DMS153 treated with DMSO at 0.1 percent for 48 hours (cell line): ENCODE measurements around the gene CABCOCO1.

Source experiments
- DNase-seq: peaks from one replicate; lab custom pipeline; 2025; ENCODE audit not compliant: unreplicated experiment; lab: John Stamatoyannopoulos, UW

CABCOCO1 gene

GRCh38 chr10:61779950-61780659 lies 117.4 kb downstream of the CABCOCO1 start:
- no peak for DNase-seq

GRCh38 chr10:61780732-61781131 lies 118.0 kb downstream of the CABCOCO1 start:
- no peak for DNase-seq

- DNase-seq, result no peak
These were observed 119.3 kb downstream of the CABCOCO1 start for GRCh38 chr10:61781969-61782403.

GRCh38 chr10:61784354-61785133 lies 121.8 kb downstream of the CABCOCO1 start:
- DNase-seq, result no peak

- no peak for DNase-seq
These were observed 122.9 kb downstream of the CABCOCO1 start for GRCh38 chr10:61785473-61786105.

- no peak for DNase-seq
These were observed 124.0 kb downstream of the CABCOCO1 start for GRCh38 chr10:61786728-61787127.

- no peak for DNase-seq
These were observed 124.4 kb downstream of the CABCOCO1 start for GRCh38 chr10:61787170-61787569.

- DNase-seq, result no peak
These were observed 126.3 kb downstream of the CABCOCO1 start for GRCh38 chr10:61789031-61789430.

GRCh38 chr10:61791216-61791615 lies 128.5 kb downstream of the CABCOCO1 start:
- no peak for DNase-seq

- no peak for DNase-seq
These were observed 129.5 kb downstream of the CABCOCO1 start for GRCh38 chr10:61792097-61792716.

- peak; percentile 21 for DNase-seq
These were observed 130.2 kb downstream of the CABCOCO1 start for GRCh38 chr10:61792921-61793320.

- DNase-seq, result peak; percentile 47
These were observed 131.3 kb downstream of the CABCOCO1 start for GRCh38 chr10:61793760-61794703.

- DNase-seq, result no peak
These were observed 132.4 kb downstream of the CABCOCO1 start for GRCh38 chr10:61795147-61795546.

- no peak for DNase-seq
These were observed 132.8 kb downstream of the CABCOCO1 start for GRCh38 chr10:61795551-61795950.

- no peak for DNase-seq
These were observed 134.1 kb downstream of the CABCOCO1 start for GRCh38 chr10:61796785-61797184.

- no peak for DNase-seq
These were observed 134.8 kb downstream of the CABCOCO1 start for GRCh38 chr10:61797304-61798153.

- no peak for DNase-seq
These were observed 136.0 kb downstream of the CABCOCO1 start for GRCh38 chr10:61798713-61799112.

- no peak for DNase-seq
These were observed 138.8 kb downstream of the CABCOCO1 start for GRCh38 chr10:61801484-61801883.

GRCh38 chr10:61803269-61803668 lies 140.5 kb downstream of the CABCOCO1 start:
- DNase-seq, result no peak
